Keratinocyte (primary cell): ENCODE data around the gene PPARD.

Experiments used
- CTCF ChIP-seq, 3 experiments: IDR thresholded peaks in 1 of 3; conservative IDR thresholded peaks in 1 of 3; optimal IDR thresholded peaks in 1 of 3; 2 replicates in 2 of 3; 3 replicates in 1 of 3; pipeline versions ENCODE3 to v1.5.1; 2011; ENCODE audit warnings: low read length in 3 of 3, mild to moderate bottlenecking in 3 of 3, moderate library complexity in 2 of 3, control low read depth in 1 of 3, inconsistent platforms in 1 of 3; ENCODE audit not compliant: insufficient read depth in 2 of 3; ENCODE audit errors: extremely low read depth in 1 of 3
- EZH2 ChIP-seq: IDR thresholded peaks from one replicate; pipeline ENCODE4 v1.6.1; 2012; ENCODE audit warnings: inconsistent platforms, mild to moderate bottlenecking, low read length, moderate library complexity

GRCh38 chr6:35367646-35368037 lies 25.3 kb downstream of the PPARD start:
- TF ChIP-seq EZH2 (no peak), CTCF (optimal IDR thresholded peaks at IDR 0.05 in 1 of 3, IDR thresholded peaks at IDR 0.05 in 1 of 3, conservative IDR thresholded peaks at IDR 0.05 in 1 of 3; ENCODE audit: extremely low read depth in 1 of 3, insufficient read depth in 2 of 3, low read length in 3 of 3) (no peak)
